ENCODE results near the gene SEBOX. TPM values are rescaled to one million over a fixed set of nuclear protein-coding genes. Genes with fewer than 3 reads are reported as not detected.

Gene SEBOX
- total RNA-seq, 1 donor from 2014 or later = not detected

DNA sequence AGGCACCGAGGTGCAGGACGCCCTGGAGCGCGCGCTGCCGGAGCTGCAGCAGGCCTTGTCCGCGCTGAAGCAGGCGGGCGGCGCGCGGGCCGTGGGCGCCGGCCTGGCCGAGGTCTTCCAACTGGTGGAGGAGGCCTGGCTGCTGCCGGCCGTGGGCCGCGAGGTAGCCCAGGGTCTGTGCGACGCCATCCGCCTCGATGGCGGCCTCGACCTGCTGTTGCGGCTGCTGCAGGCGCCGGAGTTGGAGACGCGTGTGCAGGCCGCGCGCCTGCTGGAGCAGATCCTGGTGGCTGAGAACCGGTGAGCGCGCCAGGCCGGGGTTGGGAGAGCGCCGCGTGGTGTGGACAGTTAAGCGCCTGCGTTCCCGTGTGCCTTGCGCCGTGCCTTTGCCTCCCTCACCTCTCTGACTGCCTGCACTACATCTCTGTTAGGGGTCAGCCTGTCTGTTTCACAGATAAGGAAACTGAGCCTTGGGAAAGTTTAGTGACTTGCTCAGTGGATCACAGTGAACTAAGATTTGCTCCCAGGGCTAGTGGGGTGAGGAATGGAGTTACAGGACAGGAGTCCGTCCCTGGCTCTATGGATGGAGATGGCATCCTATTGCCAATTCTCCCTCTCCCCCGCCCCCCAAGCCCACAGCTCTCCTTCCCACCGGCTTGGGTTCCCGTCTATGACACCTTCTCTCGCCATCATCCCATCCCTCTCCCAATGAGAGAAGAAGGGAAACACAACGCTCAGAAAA lies 7.4 kb upstream of the SEBOX start:
- Histone ChIP-seq H3K9ac (ENCODE audit: low read length) (peak overlapping the region; percentile 77), H3K36me3 (ENCODE audit: insufficient read depth, low read length) (no peaks in the 10 kb centered on the region), H3K9me3 (ENCODE audit: insufficient read depth, low read depth, low read length) (no peaks in the 10 kb centered on the region), H3K4me3 (ENCODE audit: insufficient read depth, low read depth, low read length) (peak overlapping the region; percentile 73), H3K27ac (ENCODE audit: low read depth, low read length) (no peak overlapping the region), H3K4me1 (ENCODE audit: insufficient read depth, low read length) (peaks cover 21% of the 10 kb centered on the region), H2AFZ (ENCODE audit: low read depth, low read length) (peak overlapping the region; percentile 84), H3K27me3 (ENCODE audit: insufficient read depth, low read length) (no peaks in the 10 kb centered on the region), H4K20me1 (ENCODE audit: insufficient read depth, low read length) (peaks cover 36% of the 10 kb centered on the region), H3K4me2 (ENCODE audit: low read length) (peak overlapping the region; percentile 100), H3K79me2 (ENCODE audit: insufficient read depth, low read length) (peaks cover 12% of the 10 kb centered on the region)
- FAIRE-seq (no peak), DNase-seq (ENCODE audit: low read depth) (peak; percentile 38)
- TF ChIP-seq EZH2 (IDR thresholded peaks at IDR 0.05; ENCODE audit: insufficient read depth, low read length) = no peak
- TF ChIP-seq, protein P1, sequence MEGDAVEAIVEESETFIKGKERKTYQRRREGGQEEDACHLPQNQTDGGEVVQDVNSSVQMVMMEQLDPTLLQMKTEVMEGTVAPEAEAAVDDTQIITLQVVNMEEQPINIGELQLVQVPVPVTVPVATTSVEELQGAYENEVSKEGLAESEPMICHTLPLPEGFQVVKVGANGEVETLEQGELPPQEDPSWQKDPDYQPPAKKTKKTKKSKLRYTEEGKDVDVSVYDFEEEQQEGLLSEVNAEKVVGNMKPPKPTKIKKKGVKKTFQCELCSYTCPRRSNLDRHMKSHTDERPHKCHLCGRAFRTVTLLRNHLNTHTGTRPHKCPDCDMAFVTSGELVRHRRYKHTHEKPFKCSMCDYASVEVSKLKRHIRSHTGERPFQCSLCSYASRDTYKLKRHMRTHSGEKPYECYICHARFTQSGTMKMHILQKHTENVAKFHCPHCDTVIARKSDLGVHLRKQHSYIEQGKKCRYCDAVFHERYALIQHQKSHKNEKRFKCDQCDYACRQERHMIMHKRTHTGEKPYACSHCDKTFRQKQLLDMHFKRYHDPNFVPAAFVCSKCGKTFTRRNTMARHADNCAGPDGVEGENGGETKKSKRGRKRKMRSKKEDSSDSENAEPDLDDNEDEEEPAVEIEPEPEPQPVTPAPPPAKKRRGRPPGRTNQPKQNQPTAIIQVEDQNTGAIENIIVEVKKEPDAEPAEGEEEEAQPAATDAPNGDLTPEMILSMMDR (IDR thresholded peaks at IDR 0.05; ENCODE audit: insufficient read depth, low read depth, low read length) = no peak
- no peaks in the 10 kb centered on the region for H3K9me3 Mint-ChIP-seq (ENCODE audit: unreplicated experiment)
- no peak overlapping the region for H3K27ac Mint-ChIP-seq (ENCODE audit: unreplicated experiment)
- H3K4me3 Mint-ChIP-seq (ENCODE audit: unreplicated experiment) = peak overlapping the region; percentile 81
- H3K36me3 Mint-ChIP-seq (ENCODE audit: low read depth, unreplicated experiment) = peaks cover 7% of the 10 kb centered on the region
- H3K4me1 Mint-ChIP-seq (ENCODE audit: low read depth, unreplicated experiment) = peaks cover 15% of the 10 kb centered on the region
- H3K27me3 Mint-ChIP-seq (ENCODE audit: low read depth, unreplicated experiment) = peaks cover 16% of the 10 kb centered on the region

DNA sequence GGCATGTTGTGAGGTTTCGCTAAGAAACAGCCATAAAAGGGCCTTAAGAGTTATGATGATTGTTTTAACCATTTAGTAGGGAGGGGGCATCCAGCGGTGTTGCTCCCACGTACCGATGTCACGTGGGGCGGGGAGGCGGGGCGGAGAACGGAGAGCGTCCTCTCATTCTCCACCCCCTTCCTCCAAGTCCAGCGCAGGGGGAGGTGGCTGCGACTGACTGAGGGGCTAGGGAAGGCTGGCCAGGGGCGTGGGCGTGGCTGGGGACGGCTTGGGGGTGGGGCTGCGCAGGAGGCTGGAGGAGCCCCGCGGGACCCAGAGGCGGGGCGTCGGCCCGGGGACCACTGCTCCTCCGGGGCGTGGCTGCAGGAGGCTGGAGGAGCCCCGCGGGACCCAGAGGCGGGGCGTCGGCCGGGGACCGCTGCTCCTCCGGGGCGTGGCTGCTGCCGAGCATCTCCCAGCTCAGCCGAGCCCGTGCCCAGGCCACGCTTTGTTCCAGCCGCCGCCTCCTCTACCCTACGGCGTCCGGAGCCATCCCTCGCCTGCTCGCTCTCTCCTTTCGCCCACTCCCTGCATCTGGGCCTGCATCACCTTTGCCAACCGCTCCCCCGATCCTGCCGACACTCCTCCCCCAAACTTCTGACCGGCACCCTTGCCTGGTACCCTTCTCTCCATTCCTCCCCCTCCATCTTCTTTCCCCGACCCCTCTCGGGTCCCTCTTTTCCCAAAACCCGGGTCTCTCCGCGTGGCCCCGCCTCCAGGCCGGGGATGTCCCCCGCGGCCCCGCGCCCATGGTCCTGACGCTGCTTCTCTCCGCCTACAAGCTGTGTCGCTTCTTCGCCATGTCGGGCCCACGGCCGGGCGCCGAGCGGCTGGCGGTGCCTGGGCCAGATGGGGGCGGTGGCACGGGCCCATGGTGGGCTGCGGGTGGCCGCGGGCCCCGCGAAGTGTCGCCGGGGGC lies 6.5 kb upstream of the SEBOX start, which contains the start of gene SARM1:
Gene SARM1, plus strand, starts transcription at position 450 of the 958 bp plus-strand sequence. Its CDS starts 339 bp downstream, at position 789.
- peak within 1 kb of the TSS; percentile 77 for H3K9ac ChIP-seq (ENCODE audit: low read length)
- Mint-ChIP-seq H3K4me1 (ENCODE audit: low read depth, unreplicated experiment) (peaks cover 15% of the 10 kb centered on the region), H3K4me3 (ENCODE audit: unreplicated experiment) (peak within 1 kb of the TSS; percentile 85), H3K36me3 (ENCODE audit: low read depth, unreplicated experiment) (peaks cover 7% of the 10 kb centered on the region), H3K9me3 (ENCODE audit: unreplicated experiment) (no peaks in the 10 kb centered on the region), H3K27ac (ENCODE audit: unreplicated experiment) (peak within 1 kb of the TSS; percentile 93), H3K27me3 (ENCODE audit: low read depth, unreplicated experiment) (peaks cover 14% of the 10 kb centered on the region)
- peaks cover 21% of the 10 kb centered on the region for H3K4me1 ChIP-seq (ENCODE audit: insufficient read depth, low read length)
- H3K4me3 ChIP-seq (ENCODE audit: insufficient read depth, low read depth, low read length) = peak within 1 kb of the TSS; percentile 73
- peak within 1 kb of the TSS; percentile 84 for H2AFZ ChIP-seq (ENCODE audit: low read depth, low read length)
- no peaks in the 10 kb centered on the region for H3K36me3 ChIP-seq (ENCODE audit: insufficient read depth, low read length)
- no peak for FAIRE-seq
- no peaks in the 10 kb centered on the region for H3K27me3 ChIP-seq (ENCODE audit: insufficient read depth, low read length)
- peak within 1 kb of the TSS; percentile 100 for H3K4me2 ChIP-seq (ENCODE audit: low read length)
- no peak within 1 kb of the TSS for H3K27ac ChIP-seq (ENCODE audit: low read depth, low read length)
- H4K20me1 ChIP-seq (ENCODE audit: insufficient read depth, low read length) = peaks cover 33% of the 10 kb centered on the region
- no peak for TF ChIP-seq EZH2 (IDR thresholded peaks at IDR 0.05; ENCODE audit: insufficient read depth, low read length)
- TF ChIP-seq, protein P1 (IDR thresholded peaks at IDR 0.05; ENCODE audit: insufficient read depth, low read depth, low read length) = no peak
- H3K79me2 ChIP-seq (ENCODE audit: insufficient read depth, low read length) = peaks cover 12% of the 10 kb centered on the region
- peak; percentile 81 for DNase-seq (ENCODE audit: low read depth)
- H3K9me3 ChIP-seq (ENCODE audit: insufficient read depth, low read depth, low read length) = no peaks in the 10 kb centered on the region

Data from astrocyte (in vitro differentiated cells and primary cell).